PC-3 (cell line): ENCODE measurements around the gene MAU2. TPM values are rescaled to one million over a fixed set of nuclear protein-coding genes. Genes with fewer than 3 reads are reported as not detected.

ENCODE experiments used
- ATAC-seq: fragments of 200-7000 bp; cut with Tn5 transposase; 2 replicates; pipeline ENCODE4 v1.9.1; 2020; ENCODE audit warnings: mild to moderate bottlenecking, moderate library complexity
- BruUV-seq: library from RNA; stranded (reverse); fragments of 400-500 nt; replicated peaks from 2 replicates; lab custom pipeline; 2021; lab: Mats Ljungman, UMichigan
- CTCF ChIA-PET: fragments of 300-600 bp; sonication (Branson Sonifier 250); formaldehyde crosslinking; loops from one replicate; lab custom pipeline; 2022; ENCODE audit warnings: antibody characterized with exemption; lab: Charles Lee
- POLR2A ChIA-PET: fragments of 300-600 bp; sonication (Branson Sonifier 250); formaldehyde crosslinking; loops from one replicate; lab custom pipeline; 2022; ENCODE audit warnings: antibody characterized with exemption; ENCODE audit not compliant: unreplicated experiment; lab: Charles Lee
- DNase-seq: peaks from one replicate; pipeline ENCODE4 v3.0.0-alpha.2; 2015
- H2AFZ ChIP-seq: fragments of 300-600 bp; sonication (generic); 2 replicates; pipeline ENCODE4 v1.6.0; 2016; ENCODE audit warnings: antibody characterized with exemption, low read length
- H3F3A ChIP-seq: fragments of 300-600 bp; sonication (generic); one replicate; pipeline ENCODE4 v1.6.0; 2017; ENCODE audit warnings: antibody characterized with exemption, low read length, control low read depth, mild to moderate bottlenecking; ENCODE audit not compliant: unreplicated experiment
- H3K27ac ChIP-seq: fragments of 300-600 bp; sonication (generic); 2 replicates; pipeline ENCODE4 v1.5.1; 2016; ENCODE audit warnings: mild to moderate bottlenecking, low read length
- H3K27me3 ChIP-seq: fragments of 300-600 bp; sonication (generic); 2 replicates; pipeline ENCODE4 v1.6.1; 2016; ENCODE audit warnings: low read length, mixed read lengths
- H3K36me3 ChIP-seq: fragments of 300-600 bp; sonication (generic); 2 replicates; pipeline ENCODE4 v1.6.1; 2016; ENCODE audit warnings: low read depth, mixed run types, low read length, mixed read lengths
- H3K4me1 ChIP-seq: fragments of 300-600 bp; sonication (generic); 2 replicates; pipeline ENCODE4 v1.5.1; 2016; ENCODE audit warnings: low read length; ENCODE audit not compliant: insufficient read depth
- H3K4me2 ChIP-seq: fragments of 300-600 bp; sonication (generic); 2 replicates; pipeline ENCODE4 v1.6.0; 2016; ENCODE audit warnings: low read length
- H3K4me3 ChIP-seq: fragments of 300-600 bp; sonication (generic); 2 replicates; pipeline ENCODE4 v1.5.1; 2016; ENCODE audit warnings: mild to moderate bottlenecking, low read length, mixed read lengths
- H3K79me2 ChIP-seq: fragments of 300-600 bp; sonication (generic); 2 replicates; pipeline ENCODE4 v1.6.1; 2017; ENCODE audit warnings: low read length, mixed read lengths
- H3K9ac ChIP-seq: fragments of 300-600 bp; sonication (generic); 2 replicates; pipeline ENCODE4 v1.6.0; 2016; ENCODE audit warnings: mild to moderate bottlenecking, low read length
- H3K9me2 ChIP-seq: fragments of 300-600 bp; sonication (generic); replicated peaks from 2 replicates; pipeline ENCODE4 v1.6.1; 2016; ENCODE audit warnings: mixed run types, low read length, mixed read lengths
- H3K9me3 ChIP-seq: fragments of 300-600 bp; sonication (generic); 2 replicates; pipeline ENCODE4 v1.6.1; 2016; ENCODE audit warnings: low read length, mixed read lengths
- H4K20me1 ChIP-seq: fragments of 300-600 bp; sonication (generic); 2 replicates; pipeline ENCODE4 v1.6.1; 2016; ENCODE audit warnings: low read length, mixed read lengths
- EZH2 ChIP-seq: fragments of 300-600 bp; sonication (generic); IDR thresholded peaks from one replicate; pipeline ENCODE4 v1.6.1; 2017; ENCODE audit warnings: antibody characterized with exemption, mild to moderate bottlenecking, low read length; ENCODE audit not compliant: unreplicated experiment
- EZH2phosphoT487 ChIP-seq: fragments of 300-600 bp; sonication (generic); IDR thresholded peaks from 2 replicates; pipeline ENCODE4 v1.6.1; 2018; ENCODE audit warnings: mild to moderate bottlenecking, antibody characterized with exemption, low read length, borderline replicate concordance
- intact Hi-C: fragments of 100-400 bp; cut with micrococcal nuclease; formaldehyde crosslinking; loops from 2 replicates; pipeline ENCODE4 v1.9.0; 2023
- total RNA-seq: library from RNA; depleted of rRNA; stranded (reverse); fragments of >200 nt; gene quantifications from 2 replicates; pipeline ENCODE4 v1.2.3, GENCODE V29; 2014
- TF ChIP-seq, protein P1 (sequence below): fragments of 300-600 bp; sonication (generic); conservative IDR thresholded peaks from 2 replicates; pipeline ENCODE4 v1.5.1; 2017; ENCODE audit warnings: antibody characterized with exemption, low read depth, mild to moderate bottlenecking, low read length

MAU2 gene
- total RNA-seq, 1 experiment from 2014 or later: 32.6 TPM

DNA sequence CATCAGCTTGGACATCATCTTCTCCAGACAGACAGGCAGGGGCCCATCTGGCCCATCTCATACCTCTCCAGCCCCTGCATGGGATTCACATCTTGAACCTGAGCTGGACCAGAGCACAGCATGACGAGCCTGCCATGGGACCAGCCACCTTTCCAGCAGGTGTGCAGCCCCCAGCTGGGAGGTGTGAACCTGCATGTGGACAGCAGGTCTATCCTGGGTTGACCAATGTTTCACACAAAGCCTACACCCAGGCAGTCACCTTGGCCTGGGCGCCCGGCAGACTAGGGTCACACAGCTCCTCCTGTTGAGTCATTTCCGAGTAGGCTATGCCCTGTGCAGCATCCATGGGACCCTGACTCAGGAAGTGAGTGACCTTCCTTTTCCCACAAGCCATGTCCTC, 41.4 kb downstream of the MAU2 start:
- ATAC-seq: no peak
- Histone ChIP-seq H3K4me1 (peaks cover 10% of the 10 kb centered on the region; the same call in 1 of the 2 replicates), H3K36me3 (no peaks in the 10 kb centered on the region), H3K4me3 (no peak overlapping the region), H3K9me2 (no peaks in the 10 kb centered on the region), H3K79me2 (no peaks in the 10 kb centered on the region), H3F3A (peaks cover 3% of the 10 kb centered on the region), H2AFZ (no peak overlapping the region), H4K20me1 (no peaks in the 10 kb centered on the region), H3K9me3 (no peaks in the 10 kb centered on the region), H3K4me2 (no peak overlapping the region), H3K27ac (no peak overlapping the region), H3K9ac (no peak overlapping the region), H3K27me3 (no peaks in the 10 kb centered on the region)
- TF ChIP-seq EZH2phosphoT487: no peak
- TF ChIP-seq EZH2: no peak
- TF ChIP-seq, protein P1, sequence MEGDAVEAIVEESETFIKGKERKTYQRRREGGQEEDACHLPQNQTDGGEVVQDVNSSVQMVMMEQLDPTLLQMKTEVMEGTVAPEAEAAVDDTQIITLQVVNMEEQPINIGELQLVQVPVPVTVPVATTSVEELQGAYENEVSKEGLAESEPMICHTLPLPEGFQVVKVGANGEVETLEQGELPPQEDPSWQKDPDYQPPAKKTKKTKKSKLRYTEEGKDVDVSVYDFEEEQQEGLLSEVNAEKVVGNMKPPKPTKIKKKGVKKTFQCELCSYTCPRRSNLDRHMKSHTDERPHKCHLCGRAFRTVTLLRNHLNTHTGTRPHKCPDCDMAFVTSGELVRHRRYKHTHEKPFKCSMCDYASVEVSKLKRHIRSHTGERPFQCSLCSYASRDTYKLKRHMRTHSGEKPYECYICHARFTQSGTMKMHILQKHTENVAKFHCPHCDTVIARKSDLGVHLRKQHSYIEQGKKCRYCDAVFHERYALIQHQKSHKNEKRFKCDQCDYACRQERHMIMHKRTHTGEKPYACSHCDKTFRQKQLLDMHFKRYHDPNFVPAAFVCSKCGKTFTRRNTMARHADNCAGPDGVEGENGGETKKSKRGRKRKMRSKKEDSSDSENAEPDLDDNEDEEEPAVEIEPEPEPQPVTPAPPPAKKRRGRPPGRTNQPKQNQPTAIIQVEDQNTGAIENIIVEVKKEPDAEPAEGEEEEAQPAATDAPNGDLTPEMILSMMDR: no peak
- no TSS peak for BruUV-seq
- ChIA-PET POLR2A (no interaction called here), CTCF (no interaction called here)
- intact Hi-C loops: loop anchor here (5.0 kb wide), 1 partner anchor 115 kb away; no protein-coding TSS in a partner anchor
- no peak for DNase-seq

DNA sequence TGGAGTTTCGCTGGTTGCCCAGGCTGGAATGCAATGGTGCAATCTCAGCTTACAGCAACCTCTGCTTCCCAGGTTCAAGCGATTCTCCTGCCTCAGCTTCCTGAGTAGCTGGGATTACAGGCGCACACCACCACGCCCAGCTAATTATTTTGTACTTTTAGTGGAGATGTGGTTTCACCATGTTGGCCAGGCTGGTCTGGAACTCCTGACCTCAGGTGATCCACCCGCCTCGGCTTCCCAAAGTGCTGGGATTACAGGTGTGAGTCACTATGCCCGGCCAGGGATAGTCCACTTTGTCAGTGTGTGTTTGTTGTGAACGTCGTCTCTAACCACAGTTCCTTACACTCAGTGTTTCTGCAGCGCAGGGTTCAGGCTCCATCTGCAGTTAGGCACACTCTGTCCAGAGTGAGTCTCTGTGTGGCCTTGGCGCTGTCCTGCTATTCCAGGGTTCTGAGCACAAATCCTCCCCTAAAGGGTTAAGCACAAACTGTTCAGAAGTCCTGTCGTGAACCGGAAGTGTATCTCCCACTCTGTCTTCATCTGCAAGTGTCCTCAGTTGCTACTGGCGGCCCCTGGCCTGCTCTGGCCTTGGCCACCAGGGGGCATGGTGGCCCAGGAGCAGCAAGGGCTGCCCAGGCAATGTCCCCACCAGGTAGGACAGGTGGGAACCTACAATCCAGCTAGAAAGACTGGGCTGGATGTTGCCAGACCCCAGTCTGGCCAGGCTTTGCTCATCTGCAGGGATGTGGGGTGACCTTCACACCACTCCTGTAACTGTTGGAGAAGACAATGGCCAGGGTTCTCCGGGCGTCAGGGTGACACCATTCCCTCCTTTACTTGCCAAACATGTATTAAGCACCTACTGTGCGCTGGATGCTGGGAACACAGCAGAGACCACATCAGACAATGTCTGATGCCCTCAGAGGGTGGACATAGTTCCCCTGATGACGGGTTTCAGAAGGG, 46.1 kb downstream of the MAU2 start:
- H3K27ac ChIP-seq: 0 out of 2 replicates have a peak overlapping the region, but pooled peaks have one; percentile 12
- no TSS peak for BruUV-seq

More for the DNA sequence above, 46.1 kb downstream of the MAU2 start:
- TF ChIP-seq, protein P1: peak; percentile 96
- TF ChIP-seq EZH2phosphoT487: no peak
- TF ChIP-seq EZH2: no peak
- Histone ChIP-seq H3K79me2 (no peaks in the 10 kb centered on the region), H3K9me2 (no peaks in the 10 kb centered on the region), H3K4me3 (no peak overlapping the region), H3K4me2 (peak overlapping the region; percentile 46), H3K9me3 (no peaks in the 10 kb centered on the region), H2AFZ (peak overlapping the region; percentile 82), H3K4me1 (peaks cover 18% of the 10 kb centered on the region), H3K36me3 (no peaks in the 10 kb centered on the region), H3K27me3 (no peaks in the 10 kb centered on the region), H4K20me1 (no peaks in the 10 kb centered on the region), H3K9ac (no peak overlapping the region), H3F3A (peaks cover 3% of the 10 kb centered on the region)
- POLR2A ChIA-PET: interaction anchor here (0.6 kb wide), 1 partner anchor 39 kb away, joined by 3 read pairs; the partner anchor contains the start of gene GATAD2A
- ATAC-seq: peak; percentile 73
- intact Hi-C loops: loop anchor here (1.0 kb wide), 3 partner anchors 19 to 124 kb away; no protein-coding TSS in a partner anchor
- peak; percentile 91 for DNase-seq
- CTCF ChIA-PET: interaction anchor here (1.0 kb wide), 3 partner anchors 39 to 124 kb away, joined by 3 to 4 read pairs (median 3); partner anchors contain the start of gene GATAD2A
